SK-N-MC (cell line): ENCODE measurements around the gene SCTR.
"Not testable (repeated sequence)": the region's sequence is repeated elsewhere in the genome, so short reads cannot be mapped to it uniquely, and the experiment has no call there.

Source experiments
- DNase-seq: peaks from one replicate; pipeline ENCODE4 v3.0.0-alpha.2; 2011; ENCODE audit warnings: low read depth, low spot score
- H3K27ac ChIP-seq: fragments of 200-600 bp; sonication (generic); 2 replicates; pipeline ENCODE4 v1.5.1; 2016; ENCODE audit warnings: mixed run types
- H3K36me3 ChIP-seq: fragments of 200-600 bp; sonication (generic); 2 replicates; pipeline ENCODE4 v1.6.1; 2017; ENCODE audit warnings: antibody characterized with exemption, low read length, mixed read lengths; ENCODE audit not compliant: insufficient read depth
- H3K4me3 ChIP-seq: fragments of 200-600 bp; sonication (generic); 2 replicates; pipeline ENCODE4 v1.5.1; 2016
- H3K9ac ChIP-seq: fragments of 200-600 bp; sonication (generic); 2 replicates; pipeline ENCODE4 v1.8.0; 2017; ENCODE audit warnings: mixed run types, mixed read lengths; ENCODE audit not compliant: insufficient read length
- H3K9me3 ChIP-seq: fragments of 200-600 bp; sonication (generic); 2 replicates; pipeline ENCODE4 v1.6.1; 2017; ENCODE audit warnings: low read depth, mild to moderate bottlenecking, antibody characterized with exemption, low read length, moderate library complexity, mixed read lengths
- EZH2 ChIP-seq: fragments of 200-600 bp; sonication (generic); IDR thresholded peaks from one replicate; pipeline ENCODE4 v1.6.1; 2017; ENCODE audit warnings: antibody characterized with exemption
- FOXP2 ChIP-seq: optimal IDR thresholded peaks from 2 replicates; pipeline ENCODE3; 2011; ENCODE audit warnings: mild to moderate bottlenecking, moderate library complexity; ENCODE audit not compliant: insufficient read depth; ENCODE audit errors: extremely low read length, control extremely low read depth
- POLR2AphosphoS5 ChIP-seq: IDR thresholded peaks from 2 replicates; pipeline ENCODE4 v1.6.1; 2012; ENCODE audit warnings: mild to moderate bottlenecking, low read depth, low read length, borderline replicate concordance

Gene SCTR

GRCh38 chr2:119416299-119416923 lies 107.9 kb downstream of the SCTR start:
- TF ChIP-seq POLR2AphosphoS5, result no peak
- no peak for TF ChIP-seq FOXP2
- no peak for TF ChIP-seq EZH2
- Histone ChIP-seq H3K4me3 (no peak overlapping the region), H3K9me3 (no peaks in the 10 kb centered on the region), H3K36me3 (no peaks in the 10 kb centered on the region), H3K27ac (no peak overlapping the region), H3K9ac (no peak overlapping the region)
- no peak for DNase-seq

DNA sequence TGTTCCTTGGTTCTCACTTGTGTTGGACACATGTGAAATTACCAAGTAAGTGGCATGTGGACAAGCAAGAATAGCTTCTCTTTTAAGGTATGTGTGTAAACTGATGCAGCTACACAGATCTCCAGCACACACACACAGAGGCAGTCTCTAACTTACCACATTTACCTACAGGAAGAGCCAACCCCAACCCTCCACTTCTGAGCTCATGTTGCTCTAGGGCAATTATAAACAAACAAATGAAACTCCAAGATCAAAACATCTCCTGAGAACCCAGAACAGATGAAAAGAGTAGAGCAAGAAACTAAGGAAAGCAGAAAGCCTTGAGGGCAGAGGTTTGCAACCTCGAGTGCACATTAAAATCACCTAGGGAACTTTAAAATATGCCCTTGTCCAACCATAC lies 108.7 kb downstream of the SCTR start:
- no peak overlapping the region for H3K4me3 ChIP-seq
- no peak for DNase-seq
- TF ChIP-seq POLR2AphosphoS5 (no peak), EZH2 (no peak), FOXP2 (no peak)
- H3K9me3 ChIP-seq, result no peaks in the 10 kb centered on the region
- H3K27ac ChIP-seq, result no peak overlapping the region
- H3K9ac ChIP-seq, result no peak overlapping the region
- no peaks in the 10 kb centered on the region for H3K36me3 ChIP-seq

DNA sequence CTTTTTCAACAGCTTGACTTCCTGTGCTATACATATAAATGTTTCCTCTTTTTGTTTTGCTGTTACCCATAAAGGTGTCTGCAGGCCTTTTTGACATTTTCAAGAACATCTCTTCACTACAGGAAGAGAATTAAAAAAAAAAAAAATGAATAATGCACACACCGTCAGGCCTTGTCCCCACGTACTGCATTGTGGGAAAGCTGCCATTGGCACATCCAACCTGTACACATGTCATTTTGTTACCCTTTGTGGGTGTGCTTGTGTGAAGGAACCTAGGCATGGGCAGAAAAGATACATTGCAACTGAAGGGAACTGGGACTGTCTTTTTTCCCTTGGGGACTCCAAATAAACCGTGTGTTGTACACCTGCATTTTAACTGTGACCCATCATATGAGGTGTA lies 109.4 kb downstream of the SCTR start:
- H3K9ac ChIP-seq, result no peak overlapping the region
- H3K27ac ChIP-seq, result peak overlapping the region; percentile 58; the same call in 1 of the 2 replicates
- H3K9me3 ChIP-seq, result no peaks in the 10 kb centered on the region
- H3K4me3 ChIP-seq, result no peak overlapping the region
- DNase-seq, result no peak
- H3K36me3 ChIP-seq, result no peaks in the 10 kb centered on the region
- TF ChIP-seq FOXP2 (no peak), POLR2AphosphoS5 (no peak), EZH2 (no peak)

GRCh38 chr2:119409506-119409905 lies 114.8 kb downstream of the SCTR start:
- no peaks in the 10 kb centered on the region for H3K36me3 ChIP-seq
- TF ChIP-seq POLR2AphosphoS5 (no peak), FOXP2 (no peak), EZH2 (no peak)
- H3K9me3 ChIP-seq, result no peaks in the 10 kb centered on the region
- H3K4me3 ChIP-seq, result no peak overlapping the region
- H3K27ac ChIP-seq, result no peak overlapping the region
- no peak for DNase-seq
- H3K9ac ChIP-seq, result no peak overlapping the region

DNA sequence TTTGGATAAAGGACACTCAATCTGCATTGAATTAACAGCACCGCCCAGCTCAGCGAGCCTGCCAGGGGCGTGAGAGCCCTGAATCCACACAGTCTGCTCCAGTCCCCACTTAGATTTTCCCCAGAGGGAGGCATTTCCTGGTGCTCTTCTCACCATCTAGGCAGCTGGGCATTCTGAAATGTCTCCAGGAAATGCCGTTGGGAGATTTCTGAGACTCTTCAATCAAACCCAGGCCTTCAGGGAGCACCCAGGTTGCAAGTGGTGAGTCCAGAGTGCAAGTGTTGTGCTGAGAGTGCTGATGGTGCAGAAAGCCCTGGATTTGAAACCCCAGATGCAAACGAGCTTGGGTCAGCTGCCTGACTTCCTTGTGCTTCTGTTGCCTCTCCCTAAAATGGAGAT lies 116.1 kb downstream of the SCTR start:
- H3K4me3 ChIP-seq, result peak overlapping the region; percentile 61
- DNase-seq, result no peak
- TF ChIP-seq EZH2 (no peak), POLR2AphosphoS5 (no peak)
- no peaks in the 10 kb centered on the region for H3K9me3 ChIP-seq
- peak overlapping the region; percentile 81 for H3K27ac ChIP-seq
- peak overlapping the region; percentile 52 for H3K9ac ChIP-seq
- no peaks in the 10 kb centered on the region for H3K36me3 ChIP-seq

- H3K9ac ChIP-seq, result peak overlapping the region; percentile 52
- H3K36me3 ChIP-seq, result no peaks in the 10 kb centered on the region
- peak; percentile 56 for DNase-seq
- H3K27ac ChIP-seq, result peak overlapping the region; percentile 81
- peak overlapping the region; percentile 61 for H3K4me3 ChIP-seq
- H3K9me3 ChIP-seq, result no peaks in the 10 kb centered on the region
- TF ChIP-seq FOXP2 (no peak), EZH2 (no peak), POLR2AphosphoS5 (no peak)
Measured at GRCh38 chr2:119407430-119408220, 116.7 kb downstream of the SCTR start.

DNA sequence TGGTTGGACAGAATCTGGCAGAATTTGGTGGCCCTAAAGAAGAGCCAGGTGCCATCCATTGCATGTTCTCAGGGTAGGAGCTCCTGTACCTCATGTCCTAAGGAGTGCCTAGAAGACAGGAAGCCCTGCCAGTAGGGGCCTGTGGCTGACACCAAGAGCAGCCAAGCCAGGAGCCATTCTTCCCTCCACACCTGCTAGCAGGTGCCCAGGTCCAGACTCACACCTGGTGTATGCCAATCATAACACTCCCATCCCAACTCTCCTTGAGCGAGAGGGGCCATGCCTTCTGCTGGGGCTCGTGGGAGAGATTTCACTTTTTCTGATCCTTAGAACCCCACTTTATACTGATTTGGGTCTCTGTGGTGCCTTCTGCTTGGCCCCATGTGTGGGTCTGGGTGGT lies 119.1 kb downstream of the SCTR start:
- Histone ChIP-seq H3K4me3 (no peak overlapping the region), H3K9me3 (no peaks in the 10 kb centered on the region), H3K9ac (no peak overlapping the region), H3K27ac (no peak overlapping the region), H3K36me3 (no peaks in the 10 kb centered on the region)
- TF ChIP-seq FOXP2 (no peak), POLR2AphosphoS5 (no peak), EZH2 (no peak)
- DNase-seq, result no peak

DNA sequence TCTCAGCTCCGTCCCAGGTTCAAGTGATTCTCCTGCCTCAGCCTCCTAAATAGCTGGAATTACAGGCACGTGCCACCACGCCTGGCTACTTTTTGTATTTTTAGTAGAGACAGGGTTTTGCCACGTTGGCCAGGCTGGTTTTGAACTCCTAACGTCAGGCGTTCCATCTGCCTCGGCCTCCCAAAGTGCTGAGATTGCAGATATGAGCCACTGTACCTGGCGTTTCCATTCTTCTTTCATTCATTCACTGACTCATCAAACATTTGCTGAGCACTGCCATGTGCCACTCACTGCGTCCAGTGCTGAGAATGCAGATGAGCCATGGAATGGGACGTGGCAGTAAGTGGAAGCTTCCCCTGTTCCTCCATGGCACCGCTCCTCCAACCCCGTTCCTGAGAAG lies 120.7 kb downstream of the SCTR start:
- not testable (repeated sequence) for H3K27ac ChIP-seq, H3K9me3 ChIP-seq, H3K36me3 ChIP-seq, H3K4me3 ChIP-seq, DNase-seq, H3K9ac ChIP-seq

DNA sequence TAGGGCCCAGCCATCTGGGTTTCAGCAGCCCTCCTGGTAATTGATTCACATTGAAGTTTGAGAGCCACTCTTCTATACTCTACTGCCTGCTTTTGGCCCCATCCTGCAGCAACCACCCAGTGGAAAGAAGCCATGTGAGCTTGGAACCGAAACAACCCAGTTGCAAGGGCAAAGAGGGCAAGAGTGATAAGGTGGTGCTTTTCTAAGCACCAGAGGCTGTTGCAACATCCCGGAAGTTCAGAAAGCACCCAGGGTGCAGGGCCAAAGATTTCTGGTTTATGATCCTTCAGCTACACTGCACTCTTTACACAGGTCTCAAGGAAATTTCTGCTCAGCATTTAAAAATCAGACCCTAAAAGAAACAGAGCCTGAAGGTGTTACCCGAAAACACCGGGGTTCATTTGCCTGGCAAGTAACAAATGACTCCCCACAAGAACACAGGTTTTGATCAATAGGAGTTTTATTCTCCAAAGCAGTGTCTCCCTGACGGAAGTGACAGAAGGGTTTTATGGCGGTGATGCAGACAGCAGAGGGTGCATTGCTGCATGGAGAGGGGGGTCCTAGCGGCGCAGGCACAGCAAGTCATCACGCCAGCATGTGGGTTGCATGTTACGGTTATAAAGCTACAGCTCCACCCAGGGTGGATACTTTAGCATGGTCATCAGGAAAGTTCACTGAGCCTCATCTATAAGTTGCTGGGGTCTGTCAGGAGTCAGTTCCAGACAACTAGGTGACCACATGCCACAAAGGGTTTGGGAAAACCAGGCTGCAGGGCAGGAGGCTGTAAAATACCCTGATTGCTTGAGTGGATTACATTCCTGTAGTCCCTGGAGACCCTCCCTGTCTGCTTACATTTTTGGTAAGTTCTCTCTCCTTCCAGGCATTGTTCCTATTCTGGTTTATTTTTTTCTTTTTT lies 121.4 kb downstream of the SCTR start:
- DNase-seq, result no peak
- Histone ChIP-seq H3K36me3 (no peaks in the 10 kb centered on the region), H3K9me3 (no peaks in the 10 kb centered on the region), H3K9ac (no peak overlapping the region), H3K27ac (no peak overlapping the region), H3K4me3 (no peak overlapping the region)
- TF ChIP-seq EZH2 (no peak), FOXP2 (no peak), POLR2AphosphoS5 (no peak)
